Measurements from ENCODE around the gene CLTCL1.
"Not testable (repeated sequence)": the region's sequence is repeated elsewhere in the genome, so short reads cannot be mapped to it uniquely, and the experiment has no call there.

CLTCL1 gene

GRCh38 chr22:19174106-19175025, 117.2 kb downstream of the CLTCL1 start:
- no peak for ATAC-seq
- peaks cover 13% of the 10 kb centered on the region for H3K27me3 Mint-ChIP-seq
- peak overlapping the region in 1 of 2 donors; percentile 44 for H3K4me3 Mint-ChIP-seq
- no peak overlapping the region for H3K27ac Mint-ChIP-seq
- no peak for DNase-seq
- H3K4me1 Mint-ChIP-seq: peaks cover 79% of the 10 kb centered on the region
- H3K9me3 Mint-ChIP-seq: no peaks in the 10 kb centered on the region

- H3K27me3 Mint-ChIP-seq: peaks cover 23% of the 10 kb centered on the region
- peak overlapping the region; percentile 82 to 96 for H3K4me3 Mint-ChIP-seq
- H3K9me3 Mint-ChIP-seq: no peaks in the 10 kb centered on the region
- no peak for ATAC-seq
- H3K4me1 Mint-ChIP-seq: peaks cover 81% of the 10 kb centered on the region
- no peak for DNase-seq
- H3K27ac Mint-ChIP-seq: peak overlapping the region; percentile 43 to 98
Measured at GRCh38 chr22:19173047-19174035, 118.2 kb downstream of the CLTCL1 start.

GRCh38 chr22:19172213-19173046, 119.1 kb downstream of the CLTCL1 start:
- peaks cover 32% of the 10 kb centered on the region for H3K27me3 Mint-ChIP-seq
- H3K4me1 Mint-ChIP-seq: peaks cover 77% of the 10 kb centered on the region
- no peak for ATAC-seq
- DNase-seq: no peak
- no peaks in the 10 kb centered on the region for H3K9me3 Mint-ChIP-seq
- H3K4me3 Mint-ChIP-seq: peak overlapping the region; percentile 82 to 96
- peak overlapping the region; percentile 98 for H3K27ac Mint-ChIP-seq

GRCh38 chr22:19169947-19170318, 121.6 kb downstream of the CLTCL1 start:
- DNase-seq (no peak), ATAC-seq (no peak)
- Mint-ChIP-seq H3K9me3 (no peaks in the 10 kb centered on the region), H3K27ac (no peak overlapping the region), H3K4me1 (peaks cover 52% of the 10 kb centered on the region), H3K4me3 (peak overlapping the region; percentile 82 to 96), H3K27me3 (peaks cover 50% of the 10 kb centered on the region)

- H3K4me1 Mint-ChIP-seq: peaks cover 45% of the 10 kb centered on the region
- DNase-seq (no peak), ATAC-seq (no peak)
- H3K9me3 Mint-ChIP-seq: no peaks in the 10 kb centered on the region
- no peak overlapping the region for H3K27ac Mint-ChIP-seq
- peaks cover 56% of the 10 kb centered on the region for H3K27me3 Mint-ChIP-seq
- peak overlapping the region; percentile 67 to 80 for H3K4me3 Mint-ChIP-seq
Measured at GRCh38 chr22:19169002-19169946, 122.2 kb downstream of the CLTCL1 start.

GRCh38 chr22:19168088-19168890, 123.2 kb downstream of the CLTCL1 start:
- DNase-seq (no peak), ATAC-seq (no peak)
- H3K4me1 Mint-ChIP-seq: peaks cover 35% of the 10 kb centered on the region
- peak overlapping the region in 1 of 2 donors; percentile 22 for H3K27ac Mint-ChIP-seq
- H3K9me3 Mint-ChIP-seq: no peaks in the 10 kb centered on the region
- H3K4me3 Mint-ChIP-seq: no peak overlapping the region
- H3K27me3 Mint-ChIP-seq: peaks cover 62% of the 10 kb centered on the region

GRCh38 chr22:19167106-19167869, 124.2 kb downstream of the CLTCL1 start:
- peaks cover 63% of the 10 kb centered on the region for H3K27me3 Mint-ChIP-seq
- ATAC-seq (no peak), DNase-seq (no peak)
- no peak overlapping the region for H3K4me3 Mint-ChIP-seq
- H3K4me1 Mint-ChIP-seq: peaks cover 25% of the 10 kb centered on the region
- H3K9me3 Mint-ChIP-seq: no peaks in the 10 kb centered on the region
- H3K27ac Mint-ChIP-seq: no peak overlapping the region

- no peak overlapping the region for H3K4me3 Mint-ChIP-seq
- H3K27me3 Mint-ChIP-seq: peaks cover 63% of the 10 kb centered on the region
- H3K27ac Mint-ChIP-seq: no peak overlapping the region
- no peaks in the 10 kb centered on the region for H3K9me3 Mint-ChIP-seq
- peaks cover 21% of the 10 kb centered on the region for H3K4me1 Mint-ChIP-seq
- ATAC-seq (no peak), DNase-seq (no peak)
Measured at GRCh38 chr22:19166421-19166820, 125.1 kb downstream of the CLTCL1 start.

GRCh38 chr22:19164425-19164824, 127.1 kb downstream of the CLTCL1 start:
- Mint-ChIP-seq H3K4me3 (no peak overlapping the region), H3K4me1 (peaks cover 7% of the 10 kb centered on the region), H3K9me3 (no peaks in the 10 kb centered on the region), H3K27me3 (peaks cover 51% of the 10 kb centered on the region), H3K27ac (no peak overlapping the region)
- DNase-seq: no peak
- no peak for ATAC-seq

GRCh38 chr22:19158649-19159048, 132.9 kb downstream of the CLTCL1 start:
- not testable (repeated sequence) for H3K27ac Mint-ChIP-seq, ATAC-seq, H3K4me1 Mint-ChIP-seq, H3K4me3 Mint-ChIP-seq, H3K9me3 Mint-ChIP-seq, DNase-seq
- peaks cover 30% of the 10 kb centered on the region for H3K27me3 Mint-ChIP-seq

GRCh38 chr22:19156109-19156508, 135.4 kb downstream of the CLTCL1 start:
- H3K4me1 Mint-ChIP-seq, H3K9me3 Mint-ChIP-seq, H3K4me3 Mint-ChIP-seq, DNase-seq, ATAC-seq: not testable (repeated sequence)
- peak overlapping the region in 1 of 2 donors; percentile 4 for H3K27ac Mint-ChIP-seq
- peaks cover 50% of the 10 kb centered on the region for H3K27me3 Mint-ChIP-seq

- ATAC-seq: no peak
- no peak for DNase-seq
- Mint-ChIP-seq H3K4me3 (no peak overlapping the region), H3K4me1 (peaks cover 13% of the 10 kb centered on the region), H3K27me3 (peaks cover 70% of the 10 kb centered on the region), H3K9me3 (no peaks in the 10 kb centered on the region), H3K27ac (no peak overlapping the region)
Measured at GRCh38 chr22:19152942-19153883, 138.3 kb downstream of the CLTCL1 start.
